ENCODE measurements around the gene HSBP1L1. TPM values are rescaled to one million over a fixed set of nuclear protein-coding genes. Genes with fewer than 3 reads are reported as not detected.

The HSBP1L1 gene
- total RNA-seq, 1 donor from 2014 or later = 48.7 TPM

GRCh38 chr18:79971211-79971952 lies 6.9 kb downstream of the HSBP1L1 start:
- H3K4me3 ChIP-seq = no peak overlapping the region
- intact Hi-C loops (cut with DNase I) = no loop called here
- H3K27me3 ChIP-seq = no peaks in the 10 kb centered on the region
- no peak overlapping the region for H3K27ac ChIP-seq
- no peak for ATAC-seq
- H3K36me3 ChIP-seq = peaks cover 72% of the 10 kb centered on the region
- H3K4me1 ChIP-seq = no peaks in the 10 kb centered on the region
- no peak for DNase-seq
- H3K9me3 ChIP-seq = no peaks in the 10 kb centered on the region
- TF ChIP-seq, protein P1, sequence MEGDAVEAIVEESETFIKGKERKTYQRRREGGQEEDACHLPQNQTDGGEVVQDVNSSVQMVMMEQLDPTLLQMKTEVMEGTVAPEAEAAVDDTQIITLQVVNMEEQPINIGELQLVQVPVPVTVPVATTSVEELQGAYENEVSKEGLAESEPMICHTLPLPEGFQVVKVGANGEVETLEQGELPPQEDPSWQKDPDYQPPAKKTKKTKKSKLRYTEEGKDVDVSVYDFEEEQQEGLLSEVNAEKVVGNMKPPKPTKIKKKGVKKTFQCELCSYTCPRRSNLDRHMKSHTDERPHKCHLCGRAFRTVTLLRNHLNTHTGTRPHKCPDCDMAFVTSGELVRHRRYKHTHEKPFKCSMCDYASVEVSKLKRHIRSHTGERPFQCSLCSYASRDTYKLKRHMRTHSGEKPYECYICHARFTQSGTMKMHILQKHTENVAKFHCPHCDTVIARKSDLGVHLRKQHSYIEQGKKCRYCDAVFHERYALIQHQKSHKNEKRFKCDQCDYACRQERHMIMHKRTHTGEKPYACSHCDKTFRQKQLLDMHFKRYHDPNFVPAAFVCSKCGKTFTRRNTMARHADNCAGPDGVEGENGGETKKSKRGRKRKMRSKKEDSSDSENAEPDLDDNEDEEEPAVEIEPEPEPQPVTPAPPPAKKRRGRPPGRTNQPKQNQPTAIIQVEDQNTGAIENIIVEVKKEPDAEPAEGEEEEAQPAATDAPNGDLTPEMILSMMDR (IDR thresholded peaks at IDR 0.05) = no peak

DNA sequence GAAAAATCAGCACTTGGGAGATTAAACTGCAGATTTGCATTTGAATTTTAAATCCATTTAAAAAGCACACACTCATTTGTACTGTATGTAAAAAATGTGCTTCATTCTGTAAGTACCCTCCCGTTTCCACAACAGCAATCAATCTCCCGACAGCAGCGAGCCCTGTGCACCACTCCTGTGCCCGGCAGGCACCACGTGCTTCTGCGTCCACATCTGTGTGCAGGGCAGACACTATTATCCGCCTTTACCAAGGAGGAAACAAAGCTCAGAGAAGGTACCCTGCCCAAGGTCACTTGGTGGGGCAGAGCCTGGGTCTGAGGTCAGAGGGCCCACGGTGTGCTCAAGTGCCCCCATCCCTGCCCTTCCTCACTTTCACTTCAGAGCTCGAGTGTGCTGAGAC lies 7.5 kb downstream of the HSBP1L1 start:
- no peak overlapping the region for H3K27ac ChIP-seq
- intact Hi-C loops (cut with DNase I) = no loop called here
- no peaks in the 10 kb centered on the region for H3K9me3 ChIP-seq
- no peaks in the 10 kb centered on the region for H3K4me1 ChIP-seq
- TF ChIP-seq, protein P1 (IDR thresholded peaks at IDR 0.05) = no peak
- H3K36me3 ChIP-seq = peaks cover 76% of the 10 kb centered on the region
- ATAC-seq (no peak), DNase-seq (no peak)
- no peak overlapping the region for H3K4me3 ChIP-seq
- H3K27me3 ChIP-seq = no peaks in the 10 kb centered on the region

GRCh38 chr18:79972720-79973119 lies 8.3 kb downstream of the HSBP1L1 start:
- H3K9me3 ChIP-seq = no peaks in the 10 kb centered on the region
- DNase-seq (no peak), ATAC-seq (no peak)
- no peaks in the 10 kb centered on the region for H3K27me3 ChIP-seq
- H3K27ac ChIP-seq = no peak overlapping the region
- H3K4me3 ChIP-seq = no peak overlapping the region
- no peaks in the 10 kb centered on the region for H3K4me1 ChIP-seq
- intact Hi-C loops (cut with DNase I) = no loop called here
- TF ChIP-seq, protein P1 (IDR thresholded peaks at IDR 0.05) = no peak
- peaks cover 74% of the 10 kb centered on the region for H3K36me3 ChIP-seq

- peaks cover 67% of the 10 kb centered on the region for H3K36me3 ChIP-seq
- DNase-seq = no peak
- no peaks in the 10 kb centered on the region for H3K27me3 ChIP-seq
- no peak overlapping the region for H3K27ac ChIP-seq
- TF ChIP-seq, protein P1 (IDR thresholded peaks at IDR 0.05) = no peak
- H3K4me1 ChIP-seq = no peaks in the 10 kb centered on the region
- H3K9me3 ChIP-seq = no peaks in the 10 kb centered on the region
- ATAC-seq = no peak
- intact Hi-C loops (cut with DNase I) = no loop called here
- no peak overlapping the region for H3K4me3 ChIP-seq
Observed at GRCh38 chr18:79973517-79973916, 9.1 kb downstream of the HSBP1L1 start.

DNA sequence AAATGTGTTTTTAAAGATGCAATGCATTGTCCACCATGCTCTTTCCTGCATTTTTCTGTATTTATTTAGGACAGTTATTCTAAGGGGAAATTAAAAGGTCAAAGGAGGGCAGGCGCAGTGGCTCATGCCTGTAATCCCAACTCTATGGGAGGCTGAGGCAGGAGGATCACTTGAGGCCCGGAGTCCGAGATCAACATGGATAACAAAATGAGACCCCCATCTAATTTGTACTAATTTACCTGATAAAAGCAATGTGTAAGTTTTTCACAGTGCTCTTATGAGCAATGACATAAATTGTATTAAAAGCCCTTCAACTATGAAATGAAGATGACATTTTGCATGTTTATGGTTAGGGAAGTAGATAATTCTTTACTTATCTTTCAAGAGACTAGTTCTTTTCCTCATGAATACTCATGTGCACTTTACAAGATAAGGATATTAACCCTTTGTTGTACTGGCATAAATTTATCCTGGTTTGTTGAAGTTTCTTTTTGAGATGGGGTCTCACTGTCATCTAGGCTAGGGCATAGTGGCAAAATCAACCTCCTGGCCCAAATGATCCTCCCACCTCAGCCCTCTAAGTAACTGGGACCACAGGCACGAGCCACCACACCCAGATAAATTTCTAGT lies 9.7 kb downstream of the HSBP1L1 start:
- TF ChIP-seq, protein P1 (IDR thresholded peaks at IDR 0.05) = no peak
- intact Hi-C loops (cut with DNase I) = no loop called here
- peaks cover 67% of the 10 kb centered on the region for H3K36me3 ChIP-seq
- ATAC-seq (no peak), DNase-seq (no peak)
- no peaks in the 10 kb centered on the region for H3K27me3 ChIP-seq
- H3K4me1 ChIP-seq = no peaks in the 10 kb centered on the region
- H3K27ac ChIP-seq = no peak overlapping the region
- no peak overlapping the region for H3K4me3 ChIP-seq
- no peaks in the 10 kb centered on the region for H3K9me3 ChIP-seq
